Cardiac ventricle fibroblast (primary cell): ENCODE measurements around the gene DENND4A. TPM values are rescaled to one million over a fixed set of nuclear protein-coding genes. Genes with fewer than 3 reads are reported as not detected.

Source experiments
- total RNA-seq: library from RNA; depleted of rRNA; stranded (reverse); fragments of >200 nt; gene quantifications from 2 replicates; pipeline ENCODE4 v1.2.3, GENCODE V29; 2015

The DENND4A gene
- 14.0 and 16.3 TPM in 2 replicates for total RNA-seq

DNA sequence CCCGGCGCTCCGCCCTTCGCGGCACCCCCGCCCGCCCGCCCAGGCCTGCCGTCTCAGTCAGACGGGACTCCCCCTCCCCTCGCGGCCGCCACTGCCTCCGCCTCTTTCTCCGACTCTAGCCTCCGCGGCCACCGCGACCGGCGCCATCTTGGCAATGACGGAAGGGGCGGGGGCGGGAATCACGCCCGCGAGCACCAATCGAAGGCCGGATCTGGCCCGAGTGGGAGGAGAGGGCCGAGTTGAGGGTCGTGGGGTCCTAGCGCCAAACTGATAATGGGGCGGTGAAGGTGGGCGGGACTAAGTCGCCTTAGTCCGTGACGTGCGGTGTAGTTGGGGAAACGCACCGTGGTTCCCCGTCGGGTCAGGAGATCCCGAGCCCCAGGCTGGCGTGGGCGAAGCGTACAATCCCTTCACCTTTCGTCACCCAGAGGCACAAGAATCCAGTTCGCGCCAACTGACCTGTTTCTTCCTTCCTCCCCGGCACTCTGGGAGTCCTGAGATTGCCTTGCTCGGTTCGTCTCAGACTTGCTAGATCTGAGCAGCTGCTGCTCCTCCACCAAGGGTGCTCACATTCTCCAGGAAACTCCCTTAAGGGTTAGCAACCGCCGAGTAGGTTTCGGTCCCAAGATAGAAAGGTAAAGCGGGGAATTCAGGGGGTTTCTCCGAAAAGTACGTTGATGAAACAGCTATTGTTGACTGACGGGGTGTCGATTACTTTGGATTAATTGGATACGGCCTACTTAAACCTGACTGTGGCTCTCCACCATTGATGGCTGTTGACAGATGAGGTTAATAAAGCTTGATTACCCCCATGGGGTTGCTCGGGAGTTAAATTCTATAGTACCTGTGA lies at the start of gene DENND4A:
DENND4A (minus strand) TSS at position 156 of the 850 bp plus-strand sequence. CDS start 35,843 bp downstream, outside the sequence.

DNA sequence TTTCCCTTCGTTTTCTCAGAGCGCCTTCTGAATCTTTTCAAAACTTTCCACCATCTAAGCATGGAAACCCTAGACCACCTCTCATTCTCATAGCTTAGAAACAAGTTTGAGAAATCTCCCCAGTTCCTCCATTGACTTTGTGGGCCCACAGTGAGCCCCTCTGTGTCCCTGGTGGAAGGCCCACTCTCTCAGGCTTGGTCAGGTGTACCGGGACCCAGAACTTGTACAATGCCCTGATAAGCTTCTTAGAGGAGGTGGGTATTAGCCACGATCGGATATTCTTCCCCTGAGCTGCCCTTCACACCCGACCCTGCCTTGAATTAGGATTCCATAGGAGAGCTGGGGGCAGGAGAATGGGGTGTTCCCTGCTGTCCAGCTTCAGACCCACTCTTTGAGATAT lies 170.5 kb downstream of the DENND4A start, which contains the start of gene SLC24A1:
SLC24A1 (plus strand) TSS at position 301 of the 400 bp plus-strand sequence. CDS start 2,143 bp downstream, outside the sequence.

DNA sequence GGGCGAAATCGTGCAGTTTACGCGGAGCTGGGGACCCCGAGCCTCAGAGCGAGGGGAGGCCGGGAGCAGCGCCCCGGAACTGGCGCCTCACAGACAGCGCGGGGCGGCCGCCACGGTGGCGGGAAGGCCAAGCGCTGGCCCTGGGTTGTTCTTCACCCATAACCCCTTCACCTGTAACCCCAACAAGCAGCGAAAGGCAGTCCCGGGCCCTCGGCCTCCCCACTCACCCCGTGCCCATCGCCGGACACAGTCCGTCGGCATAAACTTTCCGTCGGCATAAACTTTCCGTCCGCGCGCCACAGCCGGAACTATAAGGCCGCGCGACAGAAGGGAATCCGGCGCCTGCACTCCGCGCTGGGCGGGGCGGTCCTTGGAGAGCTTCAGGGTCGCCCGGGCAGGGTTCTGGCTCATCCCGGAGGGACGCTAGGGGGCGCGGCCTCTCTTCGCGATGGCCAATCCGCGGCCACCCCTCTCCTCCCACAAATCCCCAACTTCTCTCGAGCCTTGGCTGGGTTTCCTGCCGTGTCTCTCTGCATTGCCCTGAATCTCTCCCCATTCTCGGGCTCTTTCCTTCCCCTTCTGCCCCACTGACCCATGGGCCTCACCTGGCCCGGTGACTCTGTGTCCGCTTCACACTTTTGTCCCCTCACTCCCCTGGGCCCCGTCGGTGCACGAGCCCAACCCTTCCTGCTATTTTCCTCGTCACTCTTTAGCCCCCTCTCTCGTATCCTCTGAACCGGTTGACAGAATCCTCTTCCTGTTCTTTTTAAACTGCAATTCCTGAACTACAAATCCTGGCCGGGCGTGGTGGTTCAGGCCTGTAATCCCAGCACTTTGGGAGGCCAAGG lies 181.0 kb downstream of the DENND4A start, which contains the start of gene INTS14:
INTS14 (minus strand) TSS at position 261 of the 848 bp plus-strand sequence. CDS start 3,751 bp downstream, outside the sequence.

Other genes with a start within 250 kb of the DENND4A start
- gene INTS14, start 181.2 kb downstream of the DENND4A start, total RNA-seq = 23.3 and 26.0 TPM in 2 replicates
- gene SLC24A1, start 170.4 kb downstream of the DENND4A start, total RNA-seq = 3.5 and 9.5 TPM in 2 replicates
- gene RAB11A, start 77.2 kb upstream of the DENND4A start, total RNA-seq = 145 and 172 TPM in 2 replicates